ENCODE results near the gene MYH13. TPM values are rescaled to one million over a fixed set of nuclear protein-coding genes. Genes with fewer than 3 reads are reported as not detected.

The MYH13 gene
- total RNA-seq, 1 donor from 2014 or later = not detected

GRCh38 chr17:10415161-10415560 is 42.4 kb upstream of the MYH13 start:
- Mint-ChIP-seq H3K4me3 (no peak overlapping the region), H3K9me3 (no peaks in the 10 kb centered on the region), H3K4me1 (ENCODE audit: unreplicated experiment) (no peaks in the 10 kb centered on the region), H3K36me3 (no peaks in the 10 kb centered on the region), H3K27me3 (peaks cover 4% of the 10 kb centered on the region), H3K27ac (no peak overlapping the region)
- DNase-seq (ENCODE audit: extremely low spot score, unreplicated experiment) = no peak
- peak; percentile 24 for TF ChIP-seq CTCF (conservative IDR thresholded peaks at IDR 0.05)

DNA sequence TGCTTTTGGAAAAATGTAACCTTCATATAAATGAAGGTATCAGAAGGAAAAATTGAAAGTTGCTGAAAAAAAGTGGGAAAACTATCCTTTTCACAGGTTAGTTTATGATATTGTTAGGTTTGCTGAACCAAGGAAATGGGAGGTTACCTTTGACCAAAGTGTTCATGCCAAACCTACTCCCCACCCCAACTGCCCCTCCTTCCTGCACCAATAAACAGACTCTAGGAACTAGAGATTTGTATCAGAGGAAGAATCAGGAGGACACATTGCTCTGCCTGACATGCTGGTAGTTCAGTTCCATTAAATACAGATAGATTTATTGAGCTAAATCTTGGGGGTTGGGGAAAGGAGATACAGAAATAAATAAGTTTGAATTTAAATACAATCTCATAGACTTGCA is 30.8 kb upstream of the MYH13 start:
- no peak overlapping the region for H3K27ac Mint-ChIP-seq
- H3K9me3 Mint-ChIP-seq = no peaks in the 10 kb centered on the region
- no peaks in the 10 kb centered on the region for H3K4me1 Mint-ChIP-seq (ENCODE audit: unreplicated experiment)
- no peaks in the 10 kb centered on the region for H3K36me3 Mint-ChIP-seq
- peaks cover 7% of the 10 kb centered on the region for H3K27me3 Mint-ChIP-seq
- DNase-seq (ENCODE audit: extremely low spot score, unreplicated experiment) = no peak
- no peak overlapping the region for H3K4me3 Mint-ChIP-seq
- TF ChIP-seq CTCF (conservative IDR thresholded peaks at IDR 0.05) = no peak

GRCh38 chr17:10398352-10398751 is 25.5 kb upstream of the MYH13 start:
- Mint-ChIP-seq H3K36me3 (no peaks in the 10 kb centered on the region), H3K27me3 (no peaks in the 10 kb centered on the region), H3K9me3 (no peaks in the 10 kb centered on the region), H3K4me3 (no peak overlapping the region), H3K27ac (no peak overlapping the region), H3K4me1 (ENCODE audit: unreplicated experiment) (no peaks in the 10 kb centered on the region)
- no peak for DNase-seq (ENCODE audit: extremely low spot score, unreplicated experiment)
- TF ChIP-seq CTCF (conservative IDR thresholded peaks at IDR 0.05) = no peak

DNA sequence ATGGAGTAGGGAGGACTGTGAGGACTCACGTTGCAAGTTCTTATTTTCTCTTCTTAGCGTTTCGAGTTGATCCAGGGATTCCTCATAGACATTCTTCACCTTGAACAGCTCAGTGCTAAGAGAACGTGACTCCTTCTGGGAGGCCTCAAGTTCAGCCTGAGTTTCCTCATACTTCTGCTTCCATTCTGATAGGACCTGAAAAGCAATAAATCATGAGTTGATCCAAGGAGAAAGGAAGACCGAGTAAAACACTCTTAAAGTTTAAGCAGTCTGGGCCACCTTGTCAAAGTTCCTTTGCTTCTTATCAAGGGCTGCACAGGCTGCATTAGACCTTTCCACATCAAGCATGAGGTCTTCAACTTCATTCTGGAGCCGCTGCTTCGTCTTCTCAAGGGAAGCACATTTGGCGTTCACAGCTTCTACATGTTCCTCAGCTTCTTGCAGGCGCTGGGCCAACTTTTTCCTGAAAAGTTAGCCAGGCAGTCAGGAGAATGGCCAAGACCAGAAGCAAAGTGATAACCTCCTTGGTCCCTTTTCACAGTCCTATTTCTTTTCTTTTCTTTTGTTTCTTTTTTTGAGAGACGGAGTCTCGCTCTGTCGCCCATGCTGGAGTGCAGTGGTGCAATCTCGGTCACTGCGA is 23.8 kb upstream of the MYH13 start:
- peak overlapping the region; percentile 25 for H3K27ac Mint-ChIP-seq
- DNase-seq (ENCODE audit: extremely low spot score, unreplicated experiment) = no peak
- no peak for TF ChIP-seq CTCF (conservative IDR thresholded peaks at IDR 0.05)
- H3K36me3 Mint-ChIP-seq = no peaks in the 10 kb centered on the region
- H3K9me3 Mint-ChIP-seq = no peaks in the 10 kb centered on the region
- H3K4me3 Mint-ChIP-seq = no peak overlapping the region
- H3K4me1 Mint-ChIP-seq (ENCODE audit: unreplicated experiment) = no peaks in the 10 kb centered on the region
- H3K27me3 Mint-ChIP-seq = peaks cover 13% of the 10 kb centered on the region

GRCh38 chr17:10394201-10394887 is 21.5 kb upstream of the MYH13 start:
- Mint-ChIP-seq H3K4me1 (ENCODE audit: unreplicated experiment) (no peaks in the 10 kb centered on the region), H3K9me3 (no peaks in the 10 kb centered on the region), H3K27ac (no peak overlapping the region), H3K4me3 (no peak overlapping the region), H3K27me3 (peaks cover 20% of the 10 kb centered on the region), H3K36me3 (no peaks in the 10 kb centered on the region)
- no peak for TF ChIP-seq CTCF (conservative IDR thresholded peaks at IDR 0.05)
- DNase-seq (ENCODE audit: extremely low spot score, unreplicated experiment) = no peak
